Activated CD8-positive, alpha-beta T cell treated with anti-CD3 and anti-CD28 coated beads for 36 hours (primary cell): ENCODE data around the gene HACD1. TPM values are rescaled to one million over a fixed set of nuclear protein-coding genes. Genes with fewer than 3 reads are reported as not detected.
"Not testable (repeated sequence)": the region's sequence is repeated elsewhere in the genome, so short reads cannot be mapped to it uniquely, and the experiment has no call there.

Experiments used
- ATAC-seq: fragments of 200-7000 bp; cut with Tn5 transposase; one replicate; pipeline ENCODE4 v1.10.0; 2021; ENCODE audit warnings: mild to moderate bottlenecking, moderate library complexity
- CTCF ChIA-PET: fragments of 350-600 bp; sonication (Branson Sonifier 250); formaldehyde crosslinking; loops from one replicate; lab custom pipeline; 2021; ENCODE audit warnings: antibody characterized with exemption; lab: Charles Lee
- POLR2A ChIA-PET: fragments of 350-600 bp; sonication (Branson Sonifier 250); formaldehyde crosslinking; loops from one replicate; lab custom pipeline; 2021; ENCODE audit warnings: antibody characterized with exemption; lab: Charles Lee
- DNase-seq: peaks from one replicate; pipeline ENCODE4 v3.0.0-alpha.2; 2020
- H3K27ac Mint-ChIP-seq: one replicate; pipeline ENCODE4 v1.8.0; 2021; ENCODE audit warnings: mild to moderate bottlenecking, mixed read lengths
- H3K27me3 Mint-ChIP-seq: one replicate; pipeline ENCODE4 v1.8.0; 2021; ENCODE audit warnings: mixed read lengths
- H3K36me3 Mint-ChIP-seq: one replicate; pipeline ENCODE4 v1.8.0; 2021; ENCODE audit warnings: low read depth, mixed read lengths
- H3K4me1 Mint-ChIP-seq: one replicate; pipeline ENCODE4 v1.8.0; 2021; ENCODE audit warnings: low read depth, mixed read lengths
- H3K4me3 Mint-ChIP-seq: one replicate; pipeline ENCODE4 v1.8.0; 2021; ENCODE audit warnings: mild to moderate bottlenecking, moderate library complexity, mixed read lengths
- H3K9me3 Mint-ChIP-seq: one replicate; pipeline ENCODE4 v1.8.0; 2021; ENCODE audit warnings: mixed read lengths
- CTCF ChIP-seq: fragments of 200-600 bp; IDR thresholded peaks from one replicate; pipeline ENCODE4 v1.8.0; 2022; ENCODE audit warnings: antibody characterized with exemption, mild to moderate bottlenecking
- intact Hi-C: fragments of 100-400 bp; cut with micrococcal nuclease; formaldehyde crosslinking; loops from one replicate; pipeline ENCODE4 v1.10.0; 2022
- total RNA-seq, 2 experiments: library from RNA; stranded (reverse); gene quantifications; one replicate each; pipeline ENCODE4 v1.2.3, GENCODE V29; 2021

The HACD1 gene
- total RNA-seq, 2 experiments from 2014 or later, result 2.6 to 2.8 TPM

- H3K9me3 Mint-ChIP-seq, result no peaks in the 10 kb centered on the region
- POLR2A ChIA-PET, result no interaction called here
- no peaks in the 10 kb centered on the region for H3K27me3 Mint-ChIP-seq
- CTCF ChIA-PET, result interaction anchor here (1.0 kb wide), 1 partner anchor 9 kb away, joined by 5 read pairs; no protein-coding TSS in a partner anchor
- no peak for TF ChIP-seq CTCF
- intact Hi-C loops, result no loop called here
- peaks cover 16% of the 10 kb centered on the region for H3K4me1 Mint-ChIP-seq
- no peak overlapping the region for H3K4me3 Mint-ChIP-seq
- H3K36me3 Mint-ChIP-seq, result peaks cover 5% of the 10 kb centered on the region
- no peak overlapping the region for H3K27ac Mint-ChIP-seq
- DNase-seq (no peak), ATAC-seq (no peak)
Observed at GRCh38 chr10:17637869-17638268, 20.7 kb upstream of the HACD1 start.

- Mint-ChIP-seq H3K27me3 (no peaks in the 10 kb centered on the region), H3K36me3 (no peaks in the 10 kb centered on the region), H3K27ac (no peak overlapping the region), H3K4me3 (no peak overlapping the region), H3K4me1 (no peaks in the 10 kb centered on the region), H3K9me3 (no peaks in the 10 kb centered on the region)
- ChIA-PET POLR2A (no interaction called here), CTCF (interaction anchor here (0.8 to 1.4 kb wide), 2 partner anchors 16 to 245 kb away, joined by 3 to 4 read pairs; partner anchors contain the start of gene HACD1)
- DNase-seq, result no peak
- TF ChIP-seq CTCF, result no peak
- intact Hi-C loops, result no loop called here
- no peak for ATAC-seq
Observed at GRCh38 chr10:17633353-17633752, 16.2 kb upstream of the HACD1 start.

GRCh38 chr10:17632590-17632989, 15.4 kb upstream of the HACD1 start:
- H3K9me3 Mint-ChIP-seq, intact Hi-C loops, DNase-seq, H3K27ac Mint-ChIP-seq, H3K36me3 Mint-ChIP-seq, POLR2A ChIA-PET, H3K27me3 Mint-ChIP-seq, H3K4me3 Mint-ChIP-seq, ATAC-seq, H3K4me1 Mint-ChIP-seq: not testable (repeated sequence)
- CTCF ChIA-PET, result interaction anchor here (0.8 to 1.4 kb wide), 2 partner anchors 15 to 244 kb away, joined by 3 to 4 read pairs; partner anchors contain the start of gene HACD1

- POLR2A ChIA-PET, result no interaction called here
- no peaks in the 10 kb centered on the region for H3K9me3 Mint-ChIP-seq
- DNase-seq (no peak), ATAC-seq (no peak)
- no peak overlapping the region for H3K27ac Mint-ChIP-seq
- H3K27me3 Mint-ChIP-seq, result peaks cover 3% of the 10 kb centered on the region
- CTCF ChIA-PET, result interaction anchor here (0.7 to 1.0 kb wide), 2 partner anchors 9 to 624 kb away, joined by 3 to 6 read pairs; partner anchors contain the start of gene HACD1
- H3K36me3 Mint-ChIP-seq, result no peaks in the 10 kb centered on the region
- no peak overlapping the region for H3K4me3 Mint-ChIP-seq
- intact Hi-C loops, result no loop called here
- H3K4me1 Mint-ChIP-seq, result no peaks in the 10 kb centered on the region
- TF ChIP-seq CTCF, result no peak
Observed at GRCh38 chr10:17626656-17627055, 9.5 kb upstream of the HACD1 start.

GRCh38 chr10:17624996-17625395, 7.8 kb upstream of the HACD1 start:
- no peak for TF ChIP-seq CTCF
- DNase-seq, result no peak
- Mint-ChIP-seq H3K9me3 (no peaks in the 10 kb centered on the region), H3K36me3 (no peaks in the 10 kb centered on the region), H3K27me3 (peaks cover 3% of the 10 kb centered on the region), H3K4me1 (no peaks in the 10 kb centered on the region), H3K27ac (no peak overlapping the region), H3K4me3 (no peak overlapping the region)
- ChIA-PET CTCF (no interaction called here), POLR2A (no interaction called here)
- intact Hi-C loops, result no loop called here
- no peak for ATAC-seq
